HG03432 (cell line): Measurements from ENCODE around the gene RFTN2.
"Not testable (repeated sequence)": the region's sequence is repeated elsewhere in the genome, so short reads cannot be mapped to it uniquely, and the experiment has no call there.

ENCODE experiments used
- ATAC-seq: cut with Tn5 transposase; IDR thresholded peaks from one replicate; pipeline ENCODE4 v1.9.1; 2021; ENCODE audit warnings: mild to moderate bottlenecking, moderate library complexity; ENCODE audit not compliant: unreplicated experiment

RFTN2 gene

GRCh38 chr2:197555467-197555866, 119.9 kb downstream of the RFTN2 start:
- no peak for ATAC-seq

- not testable (repeated sequence) for ATAC-seq
Measured at GRCh38 chr2:197551260-197551659, 124.1 kb downstream of the RFTN2 start.

- ATAC-seq: no peak
Measured at GRCh38 chr2:197548582-197548981, 126.8 kb downstream of the RFTN2 start.

GRCh38 chr2:197547163-197547900, 128.1 kb downstream of the RFTN2 start:
- ATAC-seq: no peak

- no peak for ATAC-seq
Measured at GRCh38 chr2:197543206-197543605, 132.2 kb downstream of the RFTN2 start.

GRCh38 chr2:197539734-197540133, 135.7 kb downstream of the RFTN2 start:
- no peak for ATAC-seq

GRCh38 chr2:197538412-197538811, 137.0 kb downstream of the RFTN2 start:
- ATAC-seq: no peak
